Skeletal muscle satellite cell (primary cell): ENCODE data around the gene TMEM209.
A peak's percentile ranks its signal among the peaks of the same experiment; 100 is the strongest.
"Not testable (repeated sequence)": the region's sequence is repeated elsewhere in the genome, so short reads cannot be mapped to it uniquely, and the experiment has no call there.

ENCODE experiments used
- H3K27me3 ChIP-seq: 2 replicates; pipeline ENCODE4 v1.7.0; 2013; ENCODE audit warnings: low read length; ENCODE audit not compliant: control insufficient read depth, insufficient read depth
- H3K36me3 ChIP-seq: 2 replicates; pipeline ENCODE4 v1.7.0; 2013; ENCODE audit warnings: mild to moderate bottlenecking, control low read depth, low read length; ENCODE audit not compliant: insufficient read depth
- H3K4me1 ChIP-seq: 2 replicates; pipeline ENCODE4 v1.7.0; 2013; ENCODE audit warnings: low read length; ENCODE audit not compliant: control insufficient read depth, insufficient read depth
- H3K4me2 ChIP-seq: 2 replicates; pipeline ENCODE4 v1.7.0; 2013; ENCODE audit warnings: mild to moderate bottlenecking, low read length
- H3K4me3 ChIP-seq: 2 replicates; pipeline ENCODE4 v1.7.0; 2013; ENCODE audit warnings: low read length
- H3K9ac ChIP-seq: 2 replicates; pipeline ENCODE4 v1.7.0; 2013; ENCODE audit warnings: mild to moderate bottlenecking, low read depth, low read length, moderate library complexity
- H3K9me3 ChIP-seq: replicated peaks from 2 replicates; pipeline ENCODE4 v1.7.0; 2013; ENCODE audit warnings: mild to moderate bottlenecking, control low read depth, low read length

The TMEM209 gene

DNA sequence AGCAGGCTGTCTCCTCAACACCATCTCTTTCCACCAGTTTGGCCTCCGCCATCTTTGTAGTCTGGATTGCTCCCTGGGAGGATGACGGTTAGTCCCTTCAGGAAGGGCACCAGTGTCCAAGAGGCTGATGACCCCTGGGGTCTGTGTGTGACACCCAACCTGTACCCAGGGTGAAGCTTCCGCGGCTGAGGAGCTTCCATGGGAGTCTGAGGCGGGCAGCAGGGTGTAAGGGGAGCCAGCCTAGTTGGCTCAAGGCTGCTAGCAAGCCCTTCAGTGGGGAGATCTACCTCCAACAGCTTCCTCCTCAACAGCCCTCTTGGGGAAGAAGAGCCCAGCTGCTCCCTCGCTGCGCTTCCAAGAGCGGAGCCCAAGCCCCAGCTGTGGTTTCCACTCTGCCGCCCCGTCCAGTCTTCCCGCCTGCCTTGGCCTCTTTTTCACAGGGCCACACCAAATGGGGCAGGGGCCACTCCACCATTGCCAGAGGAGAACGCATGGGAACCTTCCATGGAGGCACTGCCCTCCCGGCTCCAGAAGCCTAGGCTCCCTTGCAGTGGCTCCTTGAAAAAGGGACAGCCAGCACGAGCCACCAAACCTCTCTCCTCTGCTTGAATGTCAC, 57.4 kb downstream of the TMEM209 start:
- no peaks in the 10 kb centered on the region for H3K9me3 ChIP-seq
- peaks cover 14% of the 10 kb centered on the region for H3K4me1 ChIP-seq
- no peak overlapping the region for H3K4me2 ChIP-seq
- H3K9ac ChIP-seq = no peak overlapping the region
- no peak overlapping the region for H3K4me3 ChIP-seq
- H3K27me3 ChIP-seq = no peaks in the 10 kb centered on the region
- H3K36me3 ChIP-seq = no peaks in the 10 kb centered on the region

DNA sequence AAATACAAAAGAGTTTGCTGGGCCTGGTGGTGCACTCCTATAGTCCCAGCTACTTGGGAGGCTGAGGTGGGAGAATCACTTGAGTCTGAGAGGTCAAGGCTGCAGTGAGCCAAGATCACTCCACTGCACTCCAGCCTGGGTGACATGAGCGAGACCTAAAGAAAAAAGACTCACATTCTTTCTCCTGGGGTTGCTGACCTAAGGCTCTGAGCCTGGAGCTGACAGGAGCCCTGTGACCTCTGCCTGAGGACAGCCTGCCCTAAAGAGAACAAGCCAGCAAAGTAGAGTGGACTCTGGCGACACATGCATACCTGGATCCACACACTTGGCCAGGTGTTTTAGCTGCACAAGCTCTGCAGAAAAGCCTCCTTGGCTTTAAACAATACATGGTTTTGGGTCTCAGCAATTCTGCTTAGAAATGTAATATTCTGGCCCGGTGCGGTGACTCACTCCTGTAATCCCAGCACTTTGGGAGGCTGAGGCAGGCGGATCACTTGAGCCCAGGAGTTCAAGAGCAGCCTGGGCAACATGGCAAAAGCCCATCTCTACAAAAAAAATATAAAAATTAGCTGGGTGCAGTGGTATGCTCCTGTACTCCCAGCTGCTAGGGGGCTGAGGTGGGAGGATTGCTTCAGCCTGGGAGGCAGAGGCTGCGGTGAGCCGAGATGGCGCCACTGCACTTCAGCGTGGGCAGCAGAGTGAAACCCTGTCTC, 58.4 kb downstream of the TMEM209 start:
- H3K4me2 ChIP-seq = no peak overlapping the region
- H3K4me1 ChIP-seq = peaks cover 14% of the 10 kb centered on the region
- no peak overlapping the region for H3K4me3 ChIP-seq
- no peaks in the 10 kb centered on the region for H3K36me3 ChIP-seq
- H3K9me3 ChIP-seq = no peaks in the 10 kb centered on the region
- no peaks in the 10 kb centered on the region for H3K27me3 ChIP-seq
- no peak overlapping the region for H3K9ac ChIP-seq

DNA sequence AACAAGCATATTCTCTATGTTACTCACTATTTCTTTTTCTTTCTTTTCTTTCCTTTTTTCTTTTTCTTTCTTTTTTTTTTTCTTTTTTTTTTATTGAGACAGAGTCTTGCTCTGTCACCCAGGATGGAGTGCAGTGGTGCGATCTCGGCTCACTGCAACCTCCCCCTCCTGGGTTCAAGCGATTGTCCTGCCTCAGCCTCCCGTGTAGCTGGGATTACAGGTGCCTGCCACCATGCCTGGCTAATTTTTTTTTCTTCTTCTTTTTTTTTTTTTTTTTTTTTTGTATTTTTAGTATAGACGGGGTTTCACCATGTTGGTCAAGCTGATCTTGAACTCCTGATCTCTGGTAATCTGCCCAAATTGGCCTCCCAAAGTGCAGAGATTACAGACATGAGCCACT, 59.1 kb downstream of the TMEM209 start:
- H3K4me1 ChIP-seq = peaks cover 21% of the 10 kb centered on the region
- not testable (repeated sequence) for H3K27me3 ChIP-seq, H3K4me3 ChIP-seq, H3K9ac ChIP-seq, H3K4me2 ChIP-seq, H3K9me3 ChIP-seq, H3K36me3 ChIP-seq

DNA sequence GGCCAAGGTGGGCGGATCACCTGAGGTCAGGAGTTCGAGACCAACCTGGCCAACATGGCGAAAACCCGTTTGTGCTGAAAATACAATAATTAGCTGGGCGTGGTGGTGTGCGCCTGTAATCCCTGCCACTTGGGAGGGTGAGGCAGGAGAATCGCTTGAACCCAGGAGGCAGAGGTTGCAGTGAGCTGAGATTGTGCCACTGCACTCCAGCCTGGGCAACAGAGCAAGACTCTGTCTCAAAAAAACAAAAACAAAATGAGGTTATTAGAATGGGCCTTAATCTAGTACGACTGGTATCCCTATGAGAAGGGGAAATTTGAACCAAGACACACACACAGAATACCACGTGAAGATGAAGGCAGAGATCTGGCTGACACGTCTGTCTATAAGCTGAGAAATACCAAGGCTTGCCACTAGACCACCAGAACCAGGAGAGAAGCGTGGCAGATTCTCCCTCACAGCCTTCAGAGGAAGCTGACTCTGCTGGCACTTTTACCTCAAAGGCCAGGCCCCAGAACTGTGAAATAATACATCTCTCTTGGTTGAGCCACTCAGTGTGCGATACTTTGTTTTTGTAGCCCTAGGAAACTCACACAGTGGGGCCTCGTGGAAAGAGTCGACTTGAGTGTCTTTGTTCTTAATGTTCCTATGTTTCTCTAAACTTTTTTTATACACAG, 59.6 kb downstream of the TMEM209 start:
- peaks cover 23% of the 10 kb centered on the region for H3K4me1 ChIP-seq
- no peak overlapping the region for H3K4me3 ChIP-seq
- H3K27me3 ChIP-seq = no peaks in the 10 kb centered on the region
- H3K9ac ChIP-seq = no peak overlapping the region
- no peak overlapping the region for H3K4me2 ChIP-seq
- no peaks in the 10 kb centered on the region for H3K9me3 ChIP-seq
- no peaks in the 10 kb centered on the region for H3K36me3 ChIP-seq

DNA sequence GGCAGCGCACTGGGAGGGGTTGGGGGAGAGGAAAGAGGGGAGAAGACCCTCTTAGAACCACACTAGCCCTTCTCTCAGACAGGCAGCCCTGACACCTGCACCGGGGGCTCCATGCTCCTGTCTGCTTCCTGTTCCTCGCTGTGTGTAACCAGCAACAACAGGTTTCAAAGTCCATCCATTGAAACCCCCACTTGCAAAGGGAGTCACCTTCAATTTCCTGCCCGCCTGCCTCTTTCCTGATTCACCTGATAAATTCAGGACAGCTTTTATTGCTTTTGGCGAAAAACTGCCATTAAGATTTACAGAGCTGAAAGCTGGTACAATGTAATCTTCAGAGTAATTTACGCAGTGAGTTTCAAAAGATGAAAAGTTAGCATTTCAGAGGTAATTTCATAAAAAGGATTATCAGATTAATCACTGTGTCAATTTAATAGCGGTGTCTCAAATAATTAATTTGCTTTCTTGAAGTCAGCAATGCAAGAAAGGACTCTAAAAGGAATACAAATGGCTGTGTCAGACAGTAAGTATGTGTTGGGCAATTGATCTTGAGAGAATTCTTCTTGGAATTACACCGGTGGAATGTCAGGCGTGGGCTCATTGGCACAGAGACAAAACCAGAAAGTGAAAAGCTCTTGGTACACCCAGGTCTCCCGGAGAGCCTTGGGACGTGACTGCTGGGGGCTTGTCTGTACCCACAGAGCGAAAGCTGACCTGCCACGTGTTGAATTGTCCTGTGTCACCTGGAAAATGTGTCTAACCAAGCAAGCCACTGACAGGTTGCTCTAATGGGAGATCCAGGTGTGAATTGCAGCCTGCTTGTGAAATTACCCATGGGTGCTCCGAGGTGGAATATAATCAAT, 60.7 kb downstream of the TMEM209 start:
- Histone ChIP-seq H3K9me3 (no peaks in the 10 kb centered on the region), H3K4me3 (no peak overlapping the region), H3K36me3 (no peaks in the 10 kb centered on the region), H3K27me3 (no peaks in the 10 kb centered on the region), H3K4me1 (peaks cover 23% of the 10 kb centered on the region), H3K4me2 (no peak overlapping the region), H3K9ac (no peak overlapping the region)

DNA sequence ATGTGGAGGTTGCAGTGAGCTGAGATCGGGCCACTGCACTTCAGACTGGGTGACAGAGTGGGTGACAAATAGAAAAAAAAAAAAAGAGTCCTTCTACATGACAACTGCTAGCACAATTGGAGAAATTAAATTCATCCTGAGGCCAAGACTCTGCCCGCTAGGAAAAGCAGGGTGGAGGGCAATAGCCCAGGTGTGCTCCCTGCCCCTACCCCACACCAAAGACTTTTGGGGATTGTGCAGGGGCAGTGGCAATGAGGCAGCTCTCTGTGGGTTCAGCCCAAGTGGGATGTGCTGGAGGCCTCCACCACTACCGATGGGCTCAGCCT, 61.3 kb downstream of the TMEM209 start:
- Histone ChIP-seq H3K4me2 (no peak overlapping the region), H3K9me3 (no peaks in the 10 kb centered on the region), H3K36me3 (no peaks in the 10 kb centered on the region), H3K4me1 (peaks cover 23% of the 10 kb centered on the region), H3K4me3 (no peak overlapping the region), H3K9ac (no peak overlapping the region), H3K27me3 (no peaks in the 10 kb centered on the region)

DNA sequence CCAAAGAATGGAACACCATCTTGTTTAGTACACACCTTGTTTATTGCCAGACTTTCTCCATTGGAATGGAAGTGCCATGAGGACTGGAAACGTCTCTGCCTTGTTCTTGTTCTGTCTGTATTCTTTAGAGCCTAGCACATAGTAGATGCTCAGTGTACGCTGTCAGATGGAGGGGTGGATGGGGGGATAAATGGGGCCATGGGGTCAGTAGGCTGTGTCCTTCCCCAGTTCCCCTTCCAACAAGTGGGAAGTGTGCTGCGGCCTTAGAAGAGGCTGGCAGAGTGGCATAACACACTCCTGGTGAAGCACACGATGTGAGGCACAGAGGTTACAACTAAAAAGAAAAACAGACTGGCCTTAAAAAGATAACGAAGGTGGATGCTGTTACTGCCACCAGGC, 61.9 kb downstream of the TMEM209 start:
- H3K9ac ChIP-seq = no peak overlapping the region
- no peaks in the 10 kb centered on the region for H3K27me3 ChIP-seq
- no peaks in the 10 kb centered on the region for H3K36me3 ChIP-seq
- H3K9me3 ChIP-seq = no peaks in the 10 kb centered on the region
- H3K4me2 ChIP-seq = no peak overlapping the region
- no peak overlapping the region for H3K4me3 ChIP-seq
- peaks cover 23% of the 10 kb centered on the region for H3K4me1 ChIP-seq

DNA sequence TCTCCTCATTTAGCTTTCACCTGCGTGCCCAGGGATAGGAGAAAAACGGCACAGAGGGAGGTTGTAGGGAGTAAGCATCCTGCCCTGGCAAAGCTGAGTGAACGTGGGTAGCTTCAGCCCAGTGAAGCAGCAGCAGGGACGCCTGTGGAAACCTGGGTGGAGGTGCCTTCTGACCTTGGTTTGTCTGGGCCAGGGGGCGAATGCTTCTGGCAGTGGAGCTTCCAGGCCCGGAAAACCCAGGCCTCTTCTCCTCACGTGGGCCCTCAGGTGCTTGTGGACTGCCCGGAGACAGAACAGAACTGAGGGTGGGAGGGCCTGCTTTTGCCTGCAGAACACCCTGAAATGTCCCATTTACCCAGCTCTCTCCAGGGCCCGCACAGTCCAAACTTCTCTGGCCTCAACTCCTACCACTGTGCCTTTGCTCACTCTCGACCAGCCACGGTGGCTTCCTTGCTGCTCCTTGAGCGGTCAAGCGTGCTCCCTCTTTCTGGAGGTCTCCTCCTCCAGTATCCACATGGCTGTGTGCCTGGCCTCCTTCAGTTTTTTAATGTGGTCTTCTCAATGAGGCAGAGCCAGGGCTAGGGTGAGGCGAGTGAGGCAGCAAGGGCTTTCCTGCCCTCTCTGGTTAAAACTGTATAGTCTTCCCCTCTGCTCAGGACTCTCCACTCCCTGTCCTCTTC, 62.4 kb downstream of the TMEM209 start:
- H3K27me3 ChIP-seq = no peaks in the 10 kb centered on the region
- H3K4me1 ChIP-seq = peaks cover 23% of the 10 kb centered on the region
- no peaks in the 10 kb centered on the region for H3K9me3 ChIP-seq
- no peak overlapping the region for H3K4me2 ChIP-seq
- H3K9ac ChIP-seq = no peak overlapping the region
- H3K36me3 ChIP-seq = no peaks in the 10 kb centered on the region
- no peak overlapping the region for H3K4me3 ChIP-seq

DNA sequence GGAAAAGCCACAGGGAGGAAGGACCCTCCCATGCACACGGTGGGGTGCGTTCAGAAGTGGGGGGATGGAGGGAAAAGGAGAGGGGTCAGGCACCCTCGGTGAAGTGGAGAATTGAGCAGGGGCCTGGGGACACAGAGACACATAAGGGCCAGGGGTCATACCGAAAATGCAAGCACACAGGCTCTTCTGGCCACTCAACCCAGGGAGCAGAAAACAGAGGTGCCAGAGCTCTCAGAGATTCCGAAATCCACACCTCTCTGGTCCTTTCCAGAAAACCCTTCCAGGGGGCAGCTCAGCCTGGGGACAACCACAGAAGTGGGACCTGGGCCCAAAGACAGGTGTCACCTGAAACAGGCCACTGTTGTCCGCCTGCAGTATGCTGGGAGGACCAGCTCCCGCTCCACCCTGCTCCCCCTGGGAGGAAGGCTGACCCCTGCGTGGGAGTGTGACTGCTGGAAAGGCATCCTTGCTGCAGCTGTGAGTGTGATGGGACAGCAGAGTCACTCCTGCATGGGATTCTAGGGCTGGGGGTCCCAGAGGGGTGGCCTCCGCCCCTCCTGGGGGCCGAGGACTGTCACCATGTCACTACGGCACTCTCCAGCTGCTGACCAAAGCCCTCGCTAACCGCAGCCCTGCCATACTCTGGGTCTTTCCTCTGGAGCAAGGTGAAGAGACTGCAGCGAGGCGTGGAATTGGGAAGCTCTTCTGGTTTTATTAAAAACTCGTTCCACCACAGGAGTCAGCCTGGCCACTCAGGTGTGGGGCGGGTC, 63.1 kb downstream of the TMEM209 start:
- Histone ChIP-seq H3K4me2 (peak overlapping the region; percentile 76), H3K4me3 (peak overlapping the region; percentile 53), H3K27me3 (no peaks in the 10 kb centered on the region), H3K36me3 (peaks cover 6% of the 10 kb centered on the region), H3K9me3 (no peaks in the 10 kb centered on the region), H3K4me1 (peaks cover 23% of the 10 kb centered on the region), H3K9ac (peak overlapping the region; percentile 82)

DNA sequence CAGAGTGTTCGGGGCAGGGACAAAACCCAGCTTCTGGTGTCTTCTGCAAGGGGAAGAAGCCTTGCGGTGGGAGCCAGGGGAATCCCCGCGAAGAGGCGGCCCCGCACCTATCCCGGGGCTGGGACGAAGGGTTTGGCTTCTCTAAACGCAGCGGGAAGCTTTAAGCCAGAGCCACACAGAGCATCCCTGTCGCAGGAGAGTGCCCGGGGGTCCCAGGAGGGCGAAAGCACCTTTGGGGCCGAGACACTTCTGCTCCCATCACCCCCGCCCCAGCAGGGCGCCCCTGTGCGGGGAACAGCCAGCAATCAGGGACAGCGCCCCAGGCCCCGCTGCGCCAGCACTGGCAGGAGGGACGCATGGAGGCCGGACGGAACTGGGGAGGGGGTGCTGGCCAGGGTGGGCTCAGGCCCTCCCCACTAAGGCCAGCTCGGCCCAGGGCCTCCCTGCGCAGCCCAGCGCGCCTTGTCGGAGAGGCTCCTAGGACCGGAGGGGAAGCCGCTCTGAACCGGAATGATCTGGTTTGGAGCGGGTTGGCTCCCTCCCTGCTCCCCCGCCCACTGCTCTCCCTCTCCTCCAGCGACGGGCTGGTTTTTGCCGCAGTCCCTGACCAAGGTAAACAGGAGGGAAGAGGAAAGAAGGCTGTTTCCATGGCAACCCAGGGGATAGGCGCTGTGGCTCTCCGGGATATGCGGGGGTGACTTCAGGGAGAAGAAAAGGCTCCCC, 63.9 kb downstream of the TMEM209 start:
- Histone ChIP-seq H3K9ac (peak overlapping the region; percentile 82), H3K4me3 (peak overlapping the region; percentile 53)

More for the DNA sequence above, 63.9 kb downstream of the TMEM209 start:
- H3K27me3 ChIP-seq = no peaks in the 10 kb centered on the region
- peaks cover 8% of the 10 kb centered on the region for H3K36me3 ChIP-seq
- no peaks in the 10 kb centered on the region for H3K9me3 ChIP-seq
- H3K4me2 ChIP-seq = peak overlapping the region; percentile 76
- peaks cover 23% of the 10 kb centered on the region for H3K4me1 ChIP-seq
